DMS 273 (cell line): ENCODE data around the gene ZBTB20.
A peak's percentile ranks its signal among the peaks of the same experiment; 100 is the strongest.

ENCODE experiments used
- DNase-seq: peaks from one replicate; lab custom pipeline; 2025; ENCODE audit not compliant: unreplicated experiment; lab: John Stamatoyannopoulos, UW

Gene ZBTB20

GRCh38 chr3:114553949-114554593 lies 593.0 kb downstream of the ZBTB20 start:
- no peak for DNase-seq

- DNase-seq: no peak
Observed at GRCh38 chr3:114552527-114552812, 594.6 kb downstream of the ZBTB20 start.

- DNase-seq: no peak
Observed at GRCh38 chr3:114551770-114552526, 595.1 kb downstream of the ZBTB20 start.

GRCh38 chr3:114550165-114550564 lies 596.9 kb downstream of the ZBTB20 start:
- no peak for DNase-seq

- no peak for DNase-seq
Observed at GRCh38 chr3:114545193-114545592, 601.9 kb downstream of the ZBTB20 start.

- no peak for DNase-seq
Observed at GRCh38 chr3:114542359-114542758, 604.7 kb downstream of the ZBTB20 start.

- DNase-seq: no peak
Observed at GRCh38 chr3:114539525-114539924, 607.6 kb downstream of the ZBTB20 start.

GRCh38 chr3:114538211-114538610 lies 608.9 kb downstream of the ZBTB20 start:
- no peak for DNase-seq

- DNase-seq: no peak
Observed at GRCh38 chr3:114528517-114528916, 618.6 kb downstream of the ZBTB20 start.

GRCh38 chr3:114527036-114527644 lies 619.9 kb downstream of the ZBTB20 start:
- peak; percentile 50 for DNase-seq

- no peak for DNase-seq
Observed at GRCh38 chr3:114525278-114525677, 621.8 kb downstream of the ZBTB20 start.

GRCh38 chr3:114519415-114519814 lies 627.7 kb downstream of the ZBTB20 start:
- peak; percentile 93 for DNase-seq

GRCh38 chr3:114518206-114518808 lies 628.8 kb downstream of the ZBTB20 start:
- no peak for DNase-seq

GRCh38 chr3:114510201-114510600 lies 636.9 kb downstream of the ZBTB20 start:
- DNase-seq: no peak

- no peak for DNase-seq
Observed at GRCh38 chr3:114509756-114510155, 637.3 kb downstream of the ZBTB20 start.

- DNase-seq: no peak
Observed at GRCh38 chr3:114508976-114509375, 638.1 kb downstream of the ZBTB20 start.

GRCh38 chr3:114508208-114508607 lies 638.9 kb downstream of the ZBTB20 start:
- no peak for DNase-seq

GRCh38 chr3:114506591-114507300 lies 640.3 kb downstream of the ZBTB20 start:
- DNase-seq: no peak

GRCh38 chr3:114504941-114505628 lies 642.0 kb downstream of the ZBTB20 start:
- DNase-seq: no peak

- DNase-seq: no peak
Observed at GRCh38 chr3:114502204-114502603, 644.9 kb downstream of the ZBTB20 start.

- no peak for DNase-seq
Observed at GRCh38 chr3:114499976-114500375, 647.1 kb downstream of the ZBTB20 start.
